ENCODE data around the gene LRMDA.

The LRMDA gene

GRCh38 chr10:76268954-76269353 is 837.5 kb downstream of the LRMDA start:
- H3K27me3 ChIP-seq (ENCODE audit: insufficient read depth, low read length): no peaks in the 10 kb centered on the region
- H2AFZ ChIP-seq (ENCODE audit: low read depth, low read length): no peak overlapping the region
- H3K4me3 ChIP-seq (ENCODE audit: low read length): no peak overlapping the region
- H3K9me3 ChIP-seq (ENCODE audit: low read length): no peaks in the 10 kb centered on the region
- no peaks in the 10 kb centered on the region for H3K4me1 ChIP-seq (ENCODE audit: insufficient read depth, low read length)
- no peaks in the 10 kb centered on the region for H3K36me3 ChIP-seq (ENCODE audit: insufficient read depth, low read length)

GRCh38 chr10:76270464-76270863 is 839.0 kb downstream of the LRMDA start:
- no peaks in the 10 kb centered on the region for H3K27me3 ChIP-seq (ENCODE audit: insufficient read depth, low read length)
- no peak overlapping the region for H3K4me3 ChIP-seq (ENCODE audit: low read length)
- H3K36me3 ChIP-seq (ENCODE audit: insufficient read depth, low read length): no peaks in the 10 kb centered on the region
- H2AFZ ChIP-seq (ENCODE audit: low read depth, low read length): no peak overlapping the region
- no peaks in the 10 kb centered on the region for H3K4me1 ChIP-seq (ENCODE audit: insufficient read depth, low read length)
- no peaks in the 10 kb centered on the region for H3K9me3 ChIP-seq (ENCODE audit: low read length)

- H3K4me1 ChIP-seq (ENCODE audit: insufficient read depth, low read length): no peaks in the 10 kb centered on the region
- no peak overlapping the region for H2AFZ ChIP-seq (ENCODE audit: low read depth, low read length)
- H3K27me3 ChIP-seq (ENCODE audit: insufficient read depth, low read length): no peaks in the 10 kb centered on the region
- H3K36me3 ChIP-seq (ENCODE audit: insufficient read depth, low read length): no peaks in the 10 kb centered on the region
- H3K9me3 ChIP-seq (ENCODE audit: low read length): no peaks in the 10 kb centered on the region
- no peak overlapping the region for H3K4me3 ChIP-seq (ENCODE audit: low read length)
Measured at GRCh38 chr10:76274933-76275332, 843.5 kb downstream of the LRMDA start.

- H2AFZ ChIP-seq (ENCODE audit: low read depth, low read length): no peak overlapping the region
Measured at GRCh38 chr10:76278811-76279460, 847.5 kb downstream of the LRMDA start.

GRCh38 chr10:76281659-76282058 is 850.2 kb downstream of the LRMDA start:
- Histone ChIP-seq H3K9me3 (ENCODE audit: low read length) (peaks cover 4% of the 10 kb centered on the region), H3K36me3 (ENCODE audit: insufficient read depth, low read length) (no peaks in the 10 kb centered on the region), H3K27me3 (ENCODE audit: insufficient read depth, low read length) (no peaks in the 10 kb centered on the region), H3K4me1 (ENCODE audit: insufficient read depth, low read length) (peaks cover 11% of the 10 kb centered on the region), H2AFZ (ENCODE audit: low read depth, low read length) (no peak overlapping the region), H3K4me3 (ENCODE audit: low read length) (no peak overlapping the region)

More at GRCh38 chr10:76278811-76279460, 847.5 kb downstream of the LRMDA start:
- Histone ChIP-seq H3K27me3 (ENCODE audit: insufficient read depth, low read length) (no peaks in the 10 kb centered on the region), H3K36me3 (ENCODE audit: insufficient read depth, low read length) (no peaks in the 10 kb centered on the region), H3K4me3 (ENCODE audit: low read length) (no peak overlapping the region), H3K4me1 (ENCODE audit: insufficient read depth, low read length) (no peaks in the 10 kb centered on the region), H3K9me3 (ENCODE audit: low read length) (no peaks in the 10 kb centered on the region)

- peaks cover 4% of the 10 kb centered on the region for H3K9me3 ChIP-seq (ENCODE audit: low read length)
- no peaks in the 10 kb centered on the region for H3K27me3 ChIP-seq (ENCODE audit: insufficient read depth, low read length)
- H2AFZ ChIP-seq (ENCODE audit: low read depth, low read length): peak overlapping the region; percentile 13
- H3K36me3 ChIP-seq (ENCODE audit: insufficient read depth, low read length): no peaks in the 10 kb centered on the region
- no peak overlapping the region for H3K4me3 ChIP-seq (ENCODE audit: low read length)
- H3K4me1 ChIP-seq (ENCODE audit: insufficient read depth, low read length): peaks cover 11% of the 10 kb centered on the region
Measured at GRCh38 chr10:76282061-76283025, 850.9 kb downstream of the LRMDA start.

- Histone ChIP-seq H3K4me3 (ENCODE audit: low read length) (no peak overlapping the region), H3K9me3 (ENCODE audit: low read length) (peaks cover 4% of the 10 kb centered on the region), H3K36me3 (ENCODE audit: insufficient read depth, low read length) (no peaks in the 10 kb centered on the region), H3K4me1 (ENCODE audit: insufficient read depth, low read length) (peaks cover 11% of the 10 kb centered on the region), H2AFZ (ENCODE audit: low read depth, low read length) (no peak overlapping the region), H3K27me3 (ENCODE audit: insufficient read depth, low read length) (no peaks in the 10 kb centered on the region)
Measured at GRCh38 chr10:76284351-76284750, 852.9 kb downstream of the LRMDA start.

GRCh38 chr10:76285012-76285411 is 853.6 kb downstream of the LRMDA start:
- H3K4me3 ChIP-seq (ENCODE audit: low read length): no peak overlapping the region
- no peaks in the 10 kb centered on the region for H3K36me3 ChIP-seq (ENCODE audit: insufficient read depth, low read length)
- peaks cover 4% of the 10 kb centered on the region for H3K9me3 ChIP-seq (ENCODE audit: low read length)
- H3K4me1 ChIP-seq (ENCODE audit: insufficient read depth, low read length): peaks cover 11% of the 10 kb centered on the region
- no peaks in the 10 kb centered on the region for H3K27me3 ChIP-seq (ENCODE audit: insufficient read depth, low read length)
- no peak overlapping the region for H2AFZ ChIP-seq (ENCODE audit: low read depth, low read length)

- Histone ChIP-seq H3K27me3 (ENCODE audit: insufficient read depth, low read length) (no peaks in the 10 kb centered on the region), H2AFZ (ENCODE audit: low read depth, low read length) (no peak overlapping the region), H3K36me3 (ENCODE audit: insufficient read depth, low read length) (no peaks in the 10 kb centered on the region), H3K4me3 (ENCODE audit: low read length) (no peak overlapping the region), H3K4me1 (ENCODE audit: insufficient read depth, low read length) (peaks cover 11% of the 10 kb centered on the region), H3K9me3 (ENCODE audit: low read length) (peaks cover 4% of the 10 kb centered on the region)
Measured at GRCh38 chr10:76285515-76285914, 854.1 kb downstream of the LRMDA start.

GRCh38 chr10:76286536-76286935 is 855.1 kb downstream of the LRMDA start:
- H3K9me3 ChIP-seq (ENCODE audit: low read length): peaks cover 4% of the 10 kb centered on the region
- no peaks in the 10 kb centered on the region for H3K36me3 ChIP-seq (ENCODE audit: insufficient read depth, low read length)
- no peak overlapping the region for H3K4me3 ChIP-seq (ENCODE audit: low read length)
- H2AFZ ChIP-seq (ENCODE audit: low read depth, low read length): no peak overlapping the region
- no peaks in the 10 kb centered on the region for H3K27me3 ChIP-seq (ENCODE audit: insufficient read depth, low read length)
- H3K4me1 ChIP-seq (ENCODE audit: insufficient read depth, low read length): peaks cover 11% of the 10 kb centered on the region

- Histone ChIP-seq H2AFZ (ENCODE audit: low read depth, low read length) (no peak overlapping the region), H3K4me3 (ENCODE audit: low read length) (no peak overlapping the region), H3K4me1 (ENCODE audit: insufficient read depth, low read length) (peaks cover 11% of the 10 kb centered on the region), H3K36me3 (ENCODE audit: insufficient read depth, low read length) (no peaks in the 10 kb centered on the region), H3K27me3 (ENCODE audit: insufficient read depth, low read length) (no peaks in the 10 kb centered on the region), H3K9me3 (ENCODE audit: low read length) (peaks cover 4% of the 10 kb centered on the region)
Measured at GRCh38 chr10:76287856-76288255, 856.4 kb downstream of the LRMDA start.

GRCh38 chr10:76291175-76291574 is 859.8 kb downstream of the LRMDA start:
- H3K9me3 ChIP-seq (ENCODE audit: low read length): no peaks in the 10 kb centered on the region
- no peaks in the 10 kb centered on the region for H3K36me3 ChIP-seq (ENCODE audit: insufficient read depth, low read length)
- no peak overlapping the region for H3K4me3 ChIP-seq (ENCODE audit: low read length)
- peaks cover 5% of the 10 kb centered on the region for H3K4me1 ChIP-seq (ENCODE audit: insufficient read depth, low read length)
- H3K27me3 ChIP-seq (ENCODE audit: insufficient read depth, low read length): no peaks in the 10 kb centered on the region
- no peak overlapping the region for H2AFZ ChIP-seq (ENCODE audit: low read depth, low read length)

GRCh38 chr10:76291885-76292284 is 860.5 kb downstream of the LRMDA start:
- Histone ChIP-seq H3K36me3 (ENCODE audit: insufficient read depth, low read length) (no peaks in the 10 kb centered on the region), H3K27me3 (ENCODE audit: insufficient read depth, low read length) (no peaks in the 10 kb centered on the region), H3K9me3 (ENCODE audit: low read length) (no peaks in the 10 kb centered on the region), H2AFZ (ENCODE audit: low read depth, low read length) (no peak overlapping the region), H3K4me1 (ENCODE audit: insufficient read depth, low read length) (no peaks in the 10 kb centered on the region), H3K4me3 (ENCODE audit: low read length) (no peak overlapping the region)
